ENCODE data around the gene AEBP1. TPM values are rescaled to one million over a fixed set of nuclear protein-coding genes. Genes with fewer than 3 reads are reported as not detected.
A peak's percentile ranks its signal among the peaks of the same experiment; 100 is the strongest.

Gene AEBP1
- 1 to 10 TPM; 1.2 to 5.3 TPM for total RNA-seq

DNA sequence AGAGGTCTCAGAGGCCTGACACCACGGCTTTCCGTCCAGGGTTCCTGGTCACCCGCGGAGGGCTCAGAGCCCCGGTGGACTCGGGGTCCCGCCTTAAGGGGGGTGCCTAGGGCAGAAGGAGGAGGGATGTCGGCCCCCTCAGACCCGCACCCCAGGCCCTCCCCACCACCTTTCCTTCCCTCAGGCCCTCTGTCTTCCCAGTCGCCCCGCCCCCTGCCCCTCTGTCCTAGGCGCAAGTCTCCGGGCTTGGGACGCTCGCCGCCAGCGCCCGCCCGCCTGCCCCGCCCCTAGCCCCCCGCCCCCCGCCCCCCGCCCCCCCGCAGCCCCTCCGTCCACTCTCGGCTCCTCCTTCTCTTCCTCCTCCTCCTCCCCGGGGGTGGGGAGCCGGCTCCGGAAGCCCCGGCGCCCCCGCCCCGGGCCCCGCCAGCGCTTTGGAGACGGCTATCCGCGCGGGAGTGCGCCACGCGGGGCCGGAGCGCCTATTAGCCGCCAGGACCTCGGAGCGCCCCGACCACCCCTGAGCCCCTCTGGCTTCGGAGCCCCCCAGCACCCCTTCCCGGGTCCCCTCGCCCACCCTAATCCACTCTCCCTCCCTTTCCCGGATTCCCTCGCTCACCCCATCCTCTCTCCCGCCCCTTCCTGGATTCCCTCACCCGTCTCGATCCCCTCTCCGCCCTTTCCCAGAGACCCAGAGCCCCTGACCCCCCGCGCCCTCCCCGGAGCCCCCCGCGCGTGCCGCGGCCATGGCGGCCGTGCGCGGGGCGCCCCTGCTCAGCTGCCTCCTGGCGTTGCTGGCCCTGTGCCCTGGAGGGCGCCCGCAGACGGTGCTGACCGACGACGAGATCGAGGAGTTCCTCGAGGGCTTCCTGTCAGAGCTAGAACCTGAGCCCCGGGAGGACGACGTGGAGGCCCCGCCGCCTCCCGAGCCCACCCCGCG is at the start of gene AEBP1:
AEBP1 (plus strand) TSS at position 423 of the 937 bp plus-strand sequence; CDS start at position 744, 321 bp downstream.
- ATAC-seq (replicated peaks): peak; percentile 64
- Mint-ChIP-seq H3K4me1 (no peaks in the 10 kb centered on the region), H3K4me3 (peak within 1 kb of the TSS; percentile 64), H3K27ac (peak within 1 kb of the TSS; percentile 10), H3K9me3 (no peaks in the 10 kb centered on the region), H3K36me3 (ENCODE audit: low read depth) (no peaks in the 10 kb centered on the region), H3K27me3 (peaks cover 18% of the 10 kb centered on the region)

DNA sequence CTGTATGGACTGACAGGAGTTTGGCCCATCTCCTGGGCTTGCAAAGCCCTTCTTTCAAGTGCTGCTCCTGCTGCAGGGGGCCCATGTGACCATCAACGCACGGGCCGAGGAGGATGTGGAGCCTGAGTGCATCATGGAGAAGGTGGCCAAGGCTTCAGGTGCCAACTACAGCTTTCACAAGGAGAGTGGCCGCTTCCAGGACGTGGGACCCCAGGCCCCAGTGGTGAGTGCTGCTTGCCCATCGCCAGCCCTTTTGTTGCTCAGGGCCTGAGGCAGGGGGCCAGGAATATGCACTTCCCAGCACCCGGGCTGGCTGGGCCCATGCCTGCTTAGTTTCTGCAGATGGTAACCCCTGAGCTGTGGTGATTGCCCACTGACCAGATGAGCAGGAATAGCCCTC is 47.5 kb upstream of the AEBP1 start:
- H3K4me1 Mint-ChIP-seq: peaks cover 8% of the 10 kb centered on the region

DNA sequence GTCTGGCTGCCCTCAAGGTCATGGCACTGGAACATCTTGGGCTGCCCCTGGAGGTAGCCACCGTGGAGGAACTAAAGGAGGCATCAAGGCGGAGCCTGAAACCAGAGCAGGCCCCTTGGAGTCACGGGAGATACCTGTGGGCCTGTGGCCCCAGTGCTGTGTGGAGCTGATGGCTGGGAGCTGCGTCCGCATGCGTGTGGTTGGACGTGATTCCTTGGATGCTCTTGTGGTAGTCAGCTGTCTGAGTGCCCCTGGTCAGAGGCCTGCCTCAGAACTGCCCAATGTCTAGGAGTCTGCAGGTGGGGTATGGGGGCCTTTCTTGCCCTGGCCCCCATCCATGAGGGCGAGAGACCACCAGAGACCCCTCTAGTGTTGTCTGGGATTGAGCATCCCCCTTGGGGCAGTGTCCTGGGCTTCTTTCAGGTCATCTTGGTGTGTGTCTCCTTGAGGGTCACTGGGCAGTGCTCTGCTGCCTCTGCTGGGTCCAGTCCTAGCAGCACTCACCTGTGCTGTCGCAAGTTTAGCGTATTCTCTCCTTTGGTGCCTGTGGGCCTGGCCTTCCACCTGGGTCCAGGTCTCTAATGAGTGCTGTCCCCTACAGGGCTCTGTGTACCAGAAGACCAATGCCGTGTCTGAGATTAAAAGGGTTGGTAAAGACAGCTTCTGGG is 46.8 kb upstream of the AEBP1 start:
- Mint-ChIP-seq H3K4me3 (no peak overlapping the region), H3K36me3 (ENCODE audit: low read depth) (peaks cover 91% of the 10 kb centered on the region), H3K4me1 (peaks cover 5% of the 10 kb centered on the region), H3K27me3 (no peaks in the 10 kb centered on the region), H3K27ac (peak overlapping the region; percentile 50), H3K9me3 (no peaks in the 10 kb centered on the region)
- ATAC-seq (replicated peaks): no peak

More for the DNA sequence above, 47.5 kb upstream of the AEBP1 start:
- Mint-ChIP-seq H3K27ac (no peak overlapping the region), H3K9me3 (no peaks in the 10 kb centered on the region), H3K27me3 (no peaks in the 10 kb centered on the region), H3K4me3 (no peak overlapping the region), H3K36me3 (ENCODE audit: low read depth) (peaks cover 96% of the 10 kb centered on the region)
- ATAC-seq (replicated peaks): no peak

DNA sequence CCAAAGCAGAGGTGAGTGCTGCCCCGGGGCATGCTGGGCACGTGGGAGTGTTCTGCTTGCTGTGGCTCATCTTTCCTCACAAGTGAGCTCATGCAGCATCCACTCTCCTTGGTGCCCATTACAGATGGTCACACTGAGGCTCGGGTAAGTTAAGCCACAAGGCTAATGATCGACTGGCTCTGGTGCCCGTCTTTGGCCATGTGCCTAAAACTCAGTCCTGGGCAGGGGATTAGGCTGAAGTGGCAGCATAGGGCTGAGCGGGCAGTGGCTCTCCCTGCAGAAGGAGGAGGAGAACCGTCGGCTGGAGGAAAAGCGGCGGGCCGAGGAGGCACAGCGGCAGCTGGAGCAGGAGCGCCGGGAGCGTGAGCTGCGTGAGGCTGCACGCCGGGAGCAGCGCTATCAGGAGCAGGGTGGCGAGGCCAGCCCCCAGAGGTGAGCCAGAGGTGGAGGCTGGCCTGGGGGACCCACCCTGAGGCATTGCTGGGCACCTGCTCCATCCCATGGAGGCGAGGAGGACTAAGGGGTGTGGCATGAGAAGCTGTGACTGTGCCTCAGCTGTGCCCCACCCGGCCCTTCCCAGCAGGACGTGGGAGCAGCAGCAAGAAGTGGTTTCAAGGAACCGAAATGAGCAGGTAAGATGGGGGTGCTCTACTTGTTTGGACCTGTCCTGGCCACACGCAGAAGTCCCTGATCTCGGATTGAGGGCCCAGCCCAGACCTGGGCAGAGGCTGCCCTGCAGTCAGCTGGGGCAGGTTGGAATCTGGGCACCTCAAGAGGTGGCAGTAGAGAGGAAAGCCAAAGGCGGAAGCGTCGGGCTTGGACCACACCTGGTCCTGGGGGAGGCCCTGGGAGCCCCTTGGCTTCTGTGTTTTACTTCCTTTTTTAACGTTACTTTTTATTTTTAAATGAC is 46.0 kb upstream of the AEBP1 start:
- no peak for ATAC-seq (replicated peaks)
- peak overlapping the region; percentile 50 for H3K27ac Mint-ChIP-seq
- no peak overlapping the region for H3K4me3 Mint-ChIP-seq

DNA sequence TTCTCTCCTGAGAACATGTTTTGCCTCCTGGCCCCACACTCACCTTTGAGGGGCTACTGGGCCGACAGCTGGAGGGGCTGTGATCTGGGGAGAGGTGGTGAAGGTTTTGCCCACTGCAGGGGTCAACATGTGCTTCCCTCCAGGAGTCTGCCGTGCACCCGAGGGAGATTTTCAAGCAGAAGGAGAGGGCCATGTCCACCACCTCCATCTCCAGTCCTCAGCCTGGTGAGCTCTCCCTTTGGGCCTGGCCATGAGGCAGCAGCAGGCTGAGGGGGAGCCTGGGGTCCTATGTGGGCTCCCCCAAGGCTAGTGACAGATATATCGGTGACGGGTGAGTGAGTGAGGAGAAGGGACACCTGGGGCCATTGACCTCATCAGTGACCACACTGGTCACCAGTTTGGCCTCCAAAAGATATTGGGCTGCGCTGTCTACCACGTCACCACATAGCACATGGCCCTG is 45.4 kb upstream of the AEBP1 start:
- ATAC-seq (replicated peaks): no peak
- H3K9me3 Mint-ChIP-seq: no peaks in the 10 kb centered on the region
- H3K4me1 Mint-ChIP-seq: peaks cover 5% of the 10 kb centered on the region
- no peaks in the 10 kb centered on the region for H3K27me3 Mint-ChIP-seq
- no peak overlapping the region for H3K4me3 Mint-ChIP-seq
- peaks cover 77% of the 10 kb centered on the region for H3K36me3 Mint-ChIP-seq (ENCODE audit: low read depth)
- peak overlapping the region; percentile 50 for H3K27ac Mint-ChIP-seq

More for the DNA sequence above, 46.0 kb upstream of the AEBP1 start:
- Mint-ChIP-seq H3K36me3 (ENCODE audit: low read depth) (peaks cover 84% of the 10 kb centered on the region), H3K4me1 (peaks cover 5% of the 10 kb centered on the region), H3K9me3 (no peaks in the 10 kb centered on the region), H3K27me3 (no peaks in the 10 kb centered on the region)

DNA sequence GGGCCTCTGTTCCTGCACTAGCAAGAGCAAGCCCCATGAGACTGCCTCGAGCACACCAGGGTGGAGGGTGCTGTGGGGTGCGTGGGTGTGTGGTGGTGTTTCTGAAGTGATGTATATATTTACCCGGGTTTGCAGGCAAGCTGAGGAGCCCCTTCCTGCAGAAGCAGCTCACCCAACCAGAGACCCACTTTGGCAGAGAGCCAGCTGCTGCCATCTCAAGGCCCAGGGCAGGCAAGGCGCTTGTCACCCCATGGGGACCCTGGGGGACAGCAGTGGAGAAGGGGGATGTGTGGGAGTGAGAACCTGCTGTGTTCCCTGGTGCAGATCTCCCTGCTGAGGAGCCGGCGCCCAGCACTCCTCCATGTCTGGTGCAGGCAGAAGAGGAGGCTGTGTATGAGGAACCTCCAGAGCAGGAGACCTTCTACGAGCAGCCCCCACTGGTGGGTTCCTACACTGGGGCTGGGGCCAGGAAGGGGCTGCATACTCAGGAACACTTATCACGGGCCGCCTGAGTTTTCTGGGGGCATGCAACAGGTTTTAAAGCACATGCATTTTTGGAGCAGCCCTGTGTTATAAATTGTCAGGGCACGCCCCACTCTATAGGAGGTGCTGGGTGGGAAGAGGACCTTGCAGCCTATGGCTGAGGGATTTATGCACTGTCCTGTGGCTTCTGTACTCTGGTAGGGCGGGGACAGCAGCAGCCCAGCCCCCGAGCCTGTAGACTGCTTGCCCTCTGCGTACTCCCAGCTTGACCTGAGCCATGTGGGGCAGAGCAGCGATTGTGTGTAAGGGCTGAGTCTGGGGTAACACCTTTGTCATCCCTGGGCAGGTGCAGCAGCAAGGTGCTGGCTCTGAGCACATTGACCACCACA is 44.7 kb upstream of the AEBP1 start:
- H3K27ac Mint-ChIP-seq: no peak overlapping the region
- H3K9me3 Mint-ChIP-seq: no peaks in the 10 kb centered on the region
- ATAC-seq (replicated peaks): no peak
- no peak overlapping the region for H3K4me3 Mint-ChIP-seq
- H3K27me3 Mint-ChIP-seq: no peaks in the 10 kb centered on the region
- peaks cover 70% of the 10 kb centered on the region for H3K36me3 Mint-ChIP-seq (ENCODE audit: low read depth)
- peaks cover 5% of the 10 kb centered on the region for H3K4me1 Mint-ChIP-seq

DNA sequence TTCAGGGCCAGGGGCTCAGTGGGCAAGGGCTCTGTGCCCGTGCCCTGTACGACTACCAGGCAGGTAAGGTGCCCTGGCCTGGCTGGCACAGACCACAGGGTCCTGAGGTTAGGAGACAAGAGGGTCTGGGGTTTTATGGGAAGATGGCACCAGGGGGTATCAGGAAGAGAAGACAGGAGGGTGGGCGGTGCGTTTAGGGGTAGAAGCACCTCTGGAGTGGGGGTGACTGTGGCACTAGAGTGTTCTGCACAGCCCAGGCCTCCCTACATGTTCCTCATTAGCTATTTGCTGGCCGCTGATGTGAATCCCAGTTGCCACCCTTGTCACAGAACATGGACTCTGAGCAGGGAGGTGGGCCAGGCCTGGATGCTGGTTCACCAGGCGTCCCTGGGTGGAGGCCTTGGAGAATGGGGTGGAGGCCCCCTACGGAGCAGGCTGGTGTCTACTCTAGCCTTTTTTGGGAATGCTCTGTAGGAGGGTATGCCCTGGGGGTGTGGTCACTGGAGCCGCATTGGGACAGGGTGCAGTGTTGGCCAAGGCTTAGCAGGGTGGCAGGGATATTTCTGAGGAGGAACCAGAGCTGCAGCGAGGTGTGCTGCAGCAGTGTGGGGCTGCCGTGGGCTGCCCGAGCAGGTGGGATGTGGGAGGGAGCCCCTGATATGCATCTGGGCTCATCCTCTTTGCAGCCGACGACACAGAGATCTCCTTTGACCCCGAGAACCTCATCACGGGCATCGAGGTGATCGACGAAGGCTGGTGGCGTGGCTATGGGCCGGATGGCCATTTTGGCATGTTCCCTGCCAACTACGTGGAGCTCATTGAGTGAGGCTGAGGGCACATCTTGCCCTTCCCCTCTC is 43.8 kb upstream of the AEBP1 start:
- H3K27ac Mint-ChIP-seq: no peak overlapping the region
- no peak for ATAC-seq (replicated peaks)

DNA sequence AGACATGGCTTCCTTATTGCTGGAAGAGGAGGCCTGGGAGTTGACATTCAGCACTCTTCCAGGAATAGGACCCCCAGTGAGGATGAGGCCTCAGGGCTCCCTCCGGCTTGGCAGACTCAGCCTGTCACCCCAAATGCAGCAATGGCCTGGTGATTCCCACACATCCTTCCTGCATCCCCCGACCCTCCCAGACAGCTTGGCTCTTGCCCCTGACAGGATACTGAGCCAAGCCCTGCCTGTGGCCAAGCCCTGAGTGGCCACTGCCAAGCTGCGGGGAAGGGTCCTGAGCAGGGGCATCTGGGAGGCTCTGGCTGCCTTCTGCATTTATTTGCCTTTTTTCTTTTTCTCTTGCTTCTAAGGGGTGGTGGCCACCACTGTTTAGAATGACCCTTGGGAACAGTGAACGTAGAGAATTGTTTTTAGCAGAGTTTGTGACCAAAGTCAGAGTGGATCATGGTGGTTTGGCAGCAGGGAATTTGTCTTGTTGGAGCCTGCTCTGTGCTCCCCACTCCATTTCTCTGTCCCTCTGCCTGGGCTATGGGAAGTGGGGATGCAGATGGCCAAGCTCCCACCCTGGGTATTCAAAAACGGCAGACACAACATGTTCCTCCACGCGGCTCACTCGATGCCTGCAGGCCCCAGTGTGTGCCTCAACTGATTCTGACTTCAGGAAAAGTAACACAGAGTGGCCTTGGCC is 43.0 kb upstream of the AEBP1 start:
- peaks cover 54% of the 10 kb centered on the region for H3K36me3 Mint-ChIP-seq (ENCODE audit: low read depth)
- no peaks in the 10 kb centered on the region for H3K4me1 Mint-ChIP-seq

More for the DNA sequence above, 43.8 kb upstream of the AEBP1 start:
- Mint-ChIP-seq H3K9me3 (no peaks in the 10 kb centered on the region), H3K27me3 (no peaks in the 10 kb centered on the region), H3K36me3 (ENCODE audit: low read depth) (peaks cover 61% of the 10 kb centered on the region), H3K4me3 (no peak overlapping the region), H3K4me1 (no peaks in the 10 kb centered on the region)

DNA sequence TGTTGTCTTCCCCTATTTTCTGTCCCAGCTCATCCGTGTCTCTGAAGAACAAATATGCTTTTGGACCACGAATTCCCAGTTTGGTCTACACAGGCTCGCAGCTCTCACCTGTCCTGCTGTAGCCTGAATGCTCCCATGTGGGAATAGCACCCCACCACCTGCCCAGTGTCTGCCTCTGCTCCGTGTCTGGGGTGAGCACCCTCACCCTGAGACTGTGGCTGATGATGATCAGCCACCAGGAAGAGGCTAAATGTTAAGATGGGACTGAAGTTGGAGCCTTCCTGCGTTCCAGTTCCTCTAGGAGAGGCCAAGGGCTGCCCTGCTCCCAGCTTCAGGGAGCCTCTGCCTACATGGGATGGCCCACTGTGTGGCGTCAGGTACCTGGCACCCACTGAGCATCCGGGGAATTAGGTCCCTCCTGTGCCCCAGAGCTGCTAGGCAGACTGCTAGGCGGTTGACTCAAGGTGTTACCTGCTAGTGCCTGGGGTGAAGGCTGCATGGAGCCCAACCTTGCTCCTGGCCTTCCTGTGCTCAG is 42.4 kb upstream of the AEBP1 start:
- no peaks in the 10 kb centered on the region for H3K27me3 Mint-ChIP-seq
- H3K4me3 Mint-ChIP-seq: no peak overlapping the region
- no peak for ATAC-seq (replicated peaks)
- peaks cover 47% of the 10 kb centered on the region for H3K36me3 Mint-ChIP-seq (ENCODE audit: low read depth)
- no peaks in the 10 kb centered on the region for H3K9me3 Mint-ChIP-seq
- H3K27ac Mint-ChIP-seq: peak overlapping the region; percentile 17
- H3K4me1 Mint-ChIP-seq: peaks cover 1% of the 10 kb centered on the region

More for the DNA sequence above, 43.0 kb upstream of the AEBP1 start:
- no peaks in the 10 kb centered on the region for H3K9me3 Mint-ChIP-seq
- H3K27ac Mint-ChIP-seq: peak overlapping the region; percentile 17
- H3K4me3 Mint-ChIP-seq: no peak overlapping the region
- no peak for ATAC-seq (replicated peaks)
- H3K27me3 Mint-ChIP-seq: no peaks in the 10 kb centered on the region

DNA sequence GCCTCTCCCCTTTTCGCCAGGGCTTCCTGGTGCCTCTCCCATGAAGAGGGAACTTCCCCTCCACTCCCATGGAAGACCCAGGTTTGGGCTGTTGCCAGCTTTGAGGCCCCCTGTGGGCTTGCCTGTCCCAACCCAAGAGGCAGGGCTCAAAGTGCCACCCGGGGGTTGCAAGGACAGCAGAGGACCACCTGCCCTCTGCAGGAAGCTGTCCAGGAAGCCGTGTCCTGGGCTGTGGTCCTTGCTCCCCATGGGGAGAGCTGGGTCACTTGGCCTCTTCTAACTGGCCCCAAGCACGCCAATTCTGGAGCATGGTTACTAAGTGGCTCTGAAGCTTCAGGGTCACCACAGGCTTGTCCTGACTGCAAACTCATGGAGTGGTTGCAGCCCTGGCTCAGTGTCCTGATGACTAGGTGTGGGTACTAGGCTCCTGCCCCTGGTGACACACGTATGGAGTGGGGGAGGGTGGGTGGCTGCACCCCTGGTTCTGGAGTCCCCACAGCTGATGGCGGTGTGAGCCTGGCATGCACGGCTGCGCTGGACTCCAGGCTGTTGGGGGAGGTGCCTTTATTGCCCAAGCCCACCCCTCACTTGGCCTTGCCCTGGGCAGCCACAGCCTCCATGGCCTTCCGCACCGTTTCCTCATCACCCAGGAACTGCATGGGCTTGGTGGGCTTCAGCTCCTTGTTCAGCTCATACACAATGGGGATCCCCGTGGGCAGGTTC is 41.8 kb upstream of the AEBP1 start:
- H3K4me3 Mint-ChIP-seq: no peak overlapping the region
- H3K27me3 Mint-ChIP-seq: no peaks in the 10 kb centered on the region
- H3K36me3 Mint-ChIP-seq (ENCODE audit: low read depth): peaks cover 41% of the 10 kb centered on the region
- no peak overlapping the region for H3K27ac Mint-ChIP-seq
- no peak for ATAC-seq (replicated peaks)
- H3K9me3 Mint-ChIP-seq: no peaks in the 10 kb centered on the region
- peaks cover 4% of the 10 kb centered on the region for H3K4me1 Mint-ChIP-seq

DNA sequence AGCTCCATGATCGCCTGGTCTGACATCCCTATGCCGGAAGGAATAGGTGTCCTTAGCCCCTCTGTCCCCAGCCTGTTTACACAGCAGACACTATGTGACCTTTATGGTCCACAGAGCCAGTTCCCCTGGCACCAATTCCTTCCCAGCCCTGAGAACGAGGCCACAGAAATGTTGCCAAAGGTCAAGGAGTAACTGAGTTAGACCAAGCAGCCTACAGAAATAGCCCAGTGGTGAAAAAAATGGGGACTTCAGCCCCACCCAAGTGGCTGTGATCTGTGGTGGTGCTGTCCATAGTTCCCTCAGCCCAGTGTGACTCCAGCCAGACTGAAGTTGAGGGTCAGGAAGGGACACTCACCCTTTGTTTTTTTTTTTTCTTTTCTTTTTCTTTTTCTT is 41.2 kb upstream of the AEBP1 start:
- ATAC-seq (replicated peaks): no peak
- Mint-ChIP-seq H3K36me3 (ENCODE audit: low read depth) (peaks cover 36% of the 10 kb centered on the region), H3K4me1 (peaks cover 5% of the 10 kb centered on the region), H3K27me3 (no peaks in the 10 kb centered on the region), H3K27ac (no peak overlapping the region), H3K4me3 (no peak overlapping the region), H3K9me3 (no peaks in the 10 kb centered on the region)

DNA sequence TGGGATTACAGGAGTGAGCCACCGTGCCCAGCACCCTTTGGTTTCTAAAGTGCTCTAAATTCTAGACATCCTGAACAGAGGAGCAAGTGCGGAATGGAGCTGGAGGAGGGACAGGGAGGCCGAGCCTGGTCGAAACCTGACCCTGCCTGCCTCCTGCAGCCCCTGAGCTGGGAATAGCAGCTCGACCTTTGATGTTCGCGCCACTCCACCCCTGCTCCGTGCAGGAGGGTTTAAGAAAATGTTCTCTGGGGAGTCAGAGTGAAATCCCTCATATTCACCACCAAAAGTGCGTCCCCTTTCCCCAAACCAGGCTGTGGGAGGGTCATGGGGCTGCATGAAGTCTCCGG is 40.6 kb upstream of the AEBP1 start:
- H3K9me3 Mint-ChIP-seq: no peaks in the 10 kb centered on the region
- H3K4me3 Mint-ChIP-seq: no peak overlapping the region
- no peak overlapping the region for H3K27ac Mint-ChIP-seq
- no peaks in the 10 kb centered on the region for H3K27me3 Mint-ChIP-seq
- H3K4me1 Mint-ChIP-seq: peaks cover 11% of the 10 kb centered on the region
- H3K36me3 Mint-ChIP-seq (ENCODE audit: low read depth): peaks cover 29% of the 10 kb centered on the region
- no peak for ATAC-seq (replicated peaks)
